Testis (tissue), 3 donors: Measurements from ENCODE around the gene LMNB1. TPM values are rescaled to one million over a fixed set of nuclear protein-coding genes. Genes with fewer than 3 reads are reported as not detected.
"Not testable (repeated sequence)": the region's sequence is repeated elsewhere in the genome, so short reads cannot be mapped to it uniquely, and the experiment has no call there.

ENCODE experiments used
- DNase-seq: peaks from one replicate; pipeline ENCODE4 v3.0.0-alpha.2; 2019
- H3K27ac ChIP-seq, 2 donors: fragments of 200-600 bp; sonication (generic); one replicate each; pipeline ENCODE4 v1.5.1; 2019
- H3K27me3 ChIP-seq: fragments of 200-600 bp; sonication (generic); one replicate; pipeline ENCODE4 v1.5.1; 2019
- H3K36me3 ChIP-seq: fragments of 200-600 bp; sonication (generic); one replicate; pipeline ENCODE4 v1.5.1; 2017; ENCODE audit warnings: low read depth; ENCODE audit errors: missing control alignments
- H3K4me1 ChIP-seq: fragments of 200-600 bp; sonication (generic); one replicate; pipeline ENCODE4 v1.5.1; 2019
- H3K4me3 ChIP-seq, 2 donors: fragments of 200-600 bp; sonication (generic); one replicate each; pipeline ENCODE4 v1.5.1; 2017 to 2019
- H3K9me3 ChIP-seq: fragments of 200-600 bp; sonication (generic); one replicate; pipeline ENCODE4 v1.5.1; 2017
- POLR2A ChIP-seq: fragments of 450-650 bp; IDR thresholded peaks from one replicate; pipeline ENCODE4 v1.6.1; 2017; ENCODE audit warnings: antibody characterized with exemption, mild to moderate bottlenecking, moderate library complexity
- WGBS, 2 donors: methylation state at CpG; one replicate each; pipeline ENCODE4 v1.1.5; 2018; 5-methylcytosine and 5-hydroxymethylcytosine counted together
- intact Hi-C: fragments of 100-400 bp; cut with DNase I; formaldehyde crosslinking; loops from one replicate; pipeline ENCODE4 v1.15.1; 2023; ENCODE audit warnings: low total_unique reads
- polyA plus RNA-seq: library from polyadenylated mRNA; stranded (reverse); fragments of 350-450 nt; fragmentation: Illumina TruSeq; extraction: RNeasy Lipid Tissue Mini Kit (QIAGEN cat#74804); gene quantifications from one replicate; pipeline ENCODE4 v1.2.3, GENCODE V29; 2014; ENCODE audit warnings: low read depth, low replicate concordance; ENCODE audit not compliant: insufficient read depth
- total RNA-seq, 2 donors: library from RNA; depleted of rRNA; stranded (reverse); fragments of >200 nt; gene quantifications; one replicate each; pipeline ENCODE4 v1.2.3, GENCODE V29; 2016
- TF ChIP-seq, protein P1 (sequence below), 3 experiments: fragments of 450-650 bp in 2 of 3; fragments of 200-600 bp in 1 of 3; sonication (generic) in 1 of 3; IDR thresholded peaks; one replicate each; pipeline ENCODE4 v1.5.1; 2016 to 2019; ENCODE audit warnings: antibody characterized with exemption in 3 of 3, mild to moderate bottlenecking in 2 of 3, moderate library complexity in 1 of 3

Gene LMNB1
- total and polyA plus RNA-seq, 3 donors from 2014 or later: 13.7 to 26.1 (median 15.9) TPM

DNA sequence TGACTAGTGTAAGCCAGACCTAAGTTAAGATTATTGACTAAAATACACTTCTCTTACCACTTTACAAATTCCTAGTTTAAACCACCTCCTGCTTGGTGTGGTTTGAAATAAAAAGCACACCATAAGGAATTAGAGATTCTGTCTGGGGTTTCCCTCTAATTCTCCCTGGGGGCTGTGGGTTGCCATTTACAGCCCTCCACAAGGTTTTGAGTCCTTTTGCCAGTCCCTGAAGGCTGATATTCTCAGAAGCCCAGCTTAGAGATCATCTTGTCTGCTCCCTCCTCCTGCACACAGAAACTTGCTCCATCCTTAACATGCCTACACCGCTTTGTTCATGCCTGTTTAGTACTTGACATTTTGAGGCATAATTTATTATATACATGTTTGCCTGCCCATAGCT lies 7.2 kb upstream of the LMNB1 start:
- Histone ChIP-seq H3K4me3 (no peak overlapping the region), H3K27me3 (no peaks in the 10 kb centered on the region), H3K27ac (no peak overlapping the region), H3K9me3 (no peaks in the 10 kb centered on the region), H3K36me3 (no peaks in the 10 kb centered on the region), H3K4me1 (no peaks in the 10 kb centered on the region)
- intact Hi-C loops: no loop called here
- TF ChIP-seq POLR2A: no peak
- TF ChIP-seq, protein P1, sequence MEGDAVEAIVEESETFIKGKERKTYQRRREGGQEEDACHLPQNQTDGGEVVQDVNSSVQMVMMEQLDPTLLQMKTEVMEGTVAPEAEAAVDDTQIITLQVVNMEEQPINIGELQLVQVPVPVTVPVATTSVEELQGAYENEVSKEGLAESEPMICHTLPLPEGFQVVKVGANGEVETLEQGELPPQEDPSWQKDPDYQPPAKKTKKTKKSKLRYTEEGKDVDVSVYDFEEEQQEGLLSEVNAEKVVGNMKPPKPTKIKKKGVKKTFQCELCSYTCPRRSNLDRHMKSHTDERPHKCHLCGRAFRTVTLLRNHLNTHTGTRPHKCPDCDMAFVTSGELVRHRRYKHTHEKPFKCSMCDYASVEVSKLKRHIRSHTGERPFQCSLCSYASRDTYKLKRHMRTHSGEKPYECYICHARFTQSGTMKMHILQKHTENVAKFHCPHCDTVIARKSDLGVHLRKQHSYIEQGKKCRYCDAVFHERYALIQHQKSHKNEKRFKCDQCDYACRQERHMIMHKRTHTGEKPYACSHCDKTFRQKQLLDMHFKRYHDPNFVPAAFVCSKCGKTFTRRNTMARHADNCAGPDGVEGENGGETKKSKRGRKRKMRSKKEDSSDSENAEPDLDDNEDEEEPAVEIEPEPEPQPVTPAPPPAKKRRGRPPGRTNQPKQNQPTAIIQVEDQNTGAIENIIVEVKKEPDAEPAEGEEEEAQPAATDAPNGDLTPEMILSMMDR (IDR thresholded peaks at IDR 0.05): no peak
- WGBS, 2 donors: 88 to 92% methylated on average over 1 of the region's 1 CpG
- DNase-seq: no peak

GRCh38 chr5:126773536-126773935 lies 3.4 kb upstream of the LMNB1 start:
- intact Hi-C loops: not testable (repeated sequence)

GRCh38 chr5:126774595-126774994 lies 2.3 kb upstream of the LMNB1 start:
- H3K36me3 ChIP-seq, H3K27ac ChIP-seq, DNase-seq, H3K27me3 ChIP-seq, H3K4me3 ChIP-seq, H3K4me1 ChIP-seq, H3K9me3 ChIP-seq, intact Hi-C loops: not testable (repeated sequence)
- 79 to 85% methylated on average over 14 of the region's 14 CpGs for WGBS, 2 donors

More at GRCh38 chr5:126773536-126773935, 3.4 kb upstream of the LMNB1 start:
- not testable (repeated sequence) for DNase-seq, H3K4me1 ChIP-seq, H3K36me3 ChIP-seq, H3K27me3 ChIP-seq, H3K9me3 ChIP-seq, H3K4me3 ChIP-seq, H3K27ac ChIP-seq
- WGBS, 2 donors: 74 to 81% methylated on average over 13 of the region's 13 CpGs

- H3K9me3 ChIP-seq: no peaks in the 10 kb centered on the region
- no peaks in the 10 kb centered on the region for H3K4me1 ChIP-seq
- intact Hi-C loops: no loop called here
- peak overlapping the region; percentile 66 to 80 for H3K4me3 ChIP-seq
- TF ChIP-seq, protein P1 (IDR thresholded peaks at IDR 0.05): no peak
- no peak for TF ChIP-seq POLR2A
- DNase-seq: peak; percentile 61
- no peaks in the 10 kb centered on the region for H3K36me3 ChIP-seq
- H3K27ac ChIP-seq: peak overlapping the region; percentile 71 to 90
- no peaks in the 10 kb centered on the region for H3K27me3 ChIP-seq
- WGBS, 2 donors: 1% methylated on average over 39 to 40 of the region's 93 CpGs
Observed at GRCh38 chr5:126777257-126777974, 480 bp downstream of the LMNB1 start.

GRCh38 chr5:126777975-126778674 lies 1.2 kb downstream of the LMNB1 start:
- no peaks in the 10 kb centered on the region for H3K36me3 ChIP-seq
- peak overlapping the region; percentile 9 to 90 for H3K27ac ChIP-seq
- no peaks in the 10 kb centered on the region for H3K4me1 ChIP-seq
- H3K9me3 ChIP-seq: no peaks in the 10 kb centered on the region
- H3K4me3 ChIP-seq: peak overlapping the region; percentile 66 to 80
- H3K27me3 ChIP-seq: no peaks in the 10 kb centered on the region
- intact Hi-C loops: no loop called here
- peak; percentile 89 for DNase-seq
- TF ChIP-seq POLR2A: no peak
- TF ChIP-seq, protein P1 (IDR thresholded peaks at IDR 0.05): no peak
- 0% methylated on average over 7 to 66 of the region's 66 CpGs for WGBS, 2 donors
